H1 (cell line): Measurements from ENCODE around the gene ZNF318. TPM values are rescaled to one million over a fixed set of nuclear protein-coding genes. Genes with fewer than 3 reads are reported as not detected.
A peak's percentile ranks its signal among the peaks of the same experiment; 100 is the strongest.

ENCODE experiments used
- CTCF ChIA-PET: fragments of 300-600 bp; sonication (Branson Sonifier 250); formaldehyde crosslinking; loops from one replicate; lab custom pipeline; 2021; ENCODE audit not compliant: partially characterized antibody; lab: Charles Lee
- POLR2A ChIA-PET: fragments of 300-600 bp; sonication (Branson Sonifier 250); formaldehyde crosslinking; loops from one replicate; lab custom pipeline; 2021; ENCODE audit warnings: inconsistent platforms; ENCODE audit not compliant: partially characterized antibody; lab: Charles Lee
- DNase-seq, 2 experiments: peaks; one replicate each; pipeline versions ENCODE4 v3.0.0 to v3.0.0-alpha.2; 2010 to 2022; ENCODE audit warnings: low spot score in 2 of 2, low read depth in 1 of 2, mixed read lengths in 1 of 2
- FAIRE-seq: peaks from 2 replicates; lab custom pipeline; 2011; peaks lifted over from hg19 to GRCh38; lab: Jason Lieb, UNC
- H2AFZ ChIP-seq: 2 replicates; pipeline ENCODE4 v1.8.1; 2012; ENCODE audit warnings: low read length, inconsistent platforms
- H2AK5ac ChIP-seq: 2 replicates; pipeline ENCODE4 v1.6.1; 2013; ENCODE audit warnings: low read depth, low read length
- H2BK120ac ChIP-seq: replicated peaks from 2 replicates; pipeline ENCODE3; 2013; ENCODE audit warnings: low read depth, low read length, inconsistent platforms
- H2BK12ac ChIP-seq: 2 replicates; pipeline ENCODE4 v1.6.1; 2013; ENCODE audit warnings: low read depth, low read length
- H2BK15ac ChIP-seq: 2 replicates; pipeline ENCODE4 v1.6.1; 2013; ENCODE audit warnings: low read length
- H2BK20ac ChIP-seq: 2 replicates; pipeline ENCODE4 v1.6.1; 2013; ENCODE audit warnings: low read length
- H2BK5ac ChIP-seq: 2 replicates; pipeline ENCODE4 v1.6.1; 2013; ENCODE audit warnings: low read depth, low read length
- H3K14ac ChIP-seq: 2 replicates; pipeline ENCODE4 v1.6.1; 2013; ENCODE audit warnings: inconsistent platforms; ENCODE audit not compliant: insufficient read length
- H3K18ac ChIP-seq: 2 replicates; pipeline ENCODE4 v1.6.1; 2013; ENCODE audit warnings: low read length; ENCODE audit errors: extremely low read depth
- H3K23ac ChIP-seq: 2 replicates; pipeline ENCODE4 v1.6.1; 2013; ENCODE audit warnings: inconsistent platforms; ENCODE audit not compliant: insufficient read length
- H3K23me2 ChIP-seq: 2 replicates; pipeline ENCODE4 v1.6.1; 2013; ENCODE audit warnings: low read depth, low read length
- H3K27ac ChIP-seq: 2 replicates; pipeline ENCODE4 v1.6.1; 2011; ENCODE audit warnings: low read depth, low read length, inconsistent platforms
- H3K27me3 ChIP-seq, 4 experiments: replicated peaks in 1 of 4; 1 replicate in 1 of 4; 2 replicates in 3 of 4; pipeline versions ENCODE4 v1.6.1 to v1.8.1; 2011 to 2013; ENCODE audit warnings: low read length in 3 of 4, mild to moderate bottlenecking in 3 of 4, inconsistent platforms in 2 of 4, mixed read lengths in 2 of 4, moderate library complexity in 1 of 4; ENCODE audit not compliant: control insufficient read depth in 3 of 4, insufficient read depth in 3 of 4; ENCODE audit errors: extremely low read depth in 1 of 4
- H3K36me3 ChIP-seq, 4 experiments: 2 replicates each; pipeline versions ENCODE4 v1.6.1 to v1.8.1; 2011 to 2013; ENCODE audit warnings: mild to moderate bottlenecking in 4 of 4, low read length in 3 of 4, moderate library complexity in 2 of 4, control low read depth in 1 of 4, inconsistent platforms in 1 of 4; ENCODE audit not compliant: insufficient read depth in 4 of 4, control insufficient read depth in 2 of 4
- H3K4ac ChIP-seq: replicated peaks from 2 replicates; pipeline ENCODE3; 2013; ENCODE audit warnings: low read length, low read depth, mixed read lengths, inconsistent platforms; ENCODE audit not compliant: insufficient read length
- H3K4me1 ChIP-seq, 4 experiments: replicated peaks in 1 of 4; 1 replicate in 1 of 4; 2 replicates in 3 of 4; pipeline versions ENCODE4 v1.6.1 to v1.8.1; 2011 to 2013; ENCODE audit warnings: low read length in 3 of 4, inconsistent platforms in 2 of 4, mixed read lengths in 1 of 4; ENCODE audit not compliant: insufficient read depth in 4 of 4, control insufficient read depth in 3 of 4
- H3K4me2 ChIP-seq, 2 experiments: 2 replicates each; pipeline versions ENCODE4 v1.6.1 to v1.8.1; 2011 to 2013; ENCODE audit warnings: low read depth in 2 of 2, low read length in 2 of 2, control low read depth in 1 of 2, inconsistent platforms in 1 of 2, mild to moderate bottlenecking in 1 of 2; ENCODE audit not compliant: insufficient read depth in 1 of 2
- H3K4me3 ChIP-seq, 4 experiments: fragments of 200-600, 300-600 bp in 1 of 4; sonication (generic), shearing (Covaris generic), sonication (Bioruptor Twin) in 1 of 4; 2 replicates each; pipeline versions ENCODE4 v1.5.1 to v1.8.1; 2011 to 2016; ENCODE audit warnings: low read length in 4 of 4, low read depth in 3 of 4, control low read depth in 2 of 4, inconsistent platforms in 2 of 4, mild to moderate bottlenecking in 2 of 4, mixed read lengths in 1 of 4, moderate library complexity in 1 of 4; ENCODE audit not compliant: insufficient read depth in 2 of 4; ENCODE audit errors: extremely low read depth in 1 of 4
- H3K56ac ChIP-seq: replicated peaks from 2 replicates; pipeline ENCODE3; 2013; ENCODE audit warnings: low read depth, mild to moderate bottlenecking, mixed read lengths, low read length, inconsistent platforms; ENCODE audit not compliant: insufficient read length
- H3K79me1 ChIP-seq: 2 replicates; pipeline ENCODE4 v1.6.1; 2013; ENCODE audit warnings: low read depth, low read length, control low read depth
- H3K79me2 ChIP-seq, 2 experiments: 2 replicates each; pipeline versions ENCODE4 v1.6.1 to v1.8.1; 2012 to 2013; ENCODE audit warnings: low read length in 2 of 2, mild to moderate bottlenecking in 2 of 2, inconsistent platforms in 1 of 2; ENCODE audit not compliant: insufficient read depth in 2 of 2, control insufficient read depth in 1 of 2
- H3K9ac ChIP-seq, 4 experiments: replicated peaks in 1 of 4; 1 replicate in 1 of 4; 2 replicates in 3 of 4; pipeline versions ENCODE4 v1.6.1 to v1.8.1; 2011 to 2013; ENCODE audit warnings: low read depth in 3 of 4, low read length in 3 of 4, control low read depth in 2 of 4, mild to moderate bottlenecking in 2 of 4, moderate library complexity in 2 of 4, inconsistent platforms in 1 of 4; ENCODE audit errors: extremely low read depth in 1 of 4
- H3K9me3 ChIP-seq, 2 experiments: 2 replicates each; pipeline versions ENCODE4 v1.6.1 to v1.8.1; 2012 to 2013; ENCODE audit warnings: mild to moderate bottlenecking in 2 of 2, moderate library complexity in 2 of 2, control low read depth in 1 of 2, inconsistent platforms in 1 of 2, low read depth in 1 of 2, low read length in 1 of 2, mixed read lengths in 1 of 2; ENCODE audit not compliant: insufficient read depth in 2 of 2
- H4K20me1 ChIP-seq, 2 experiments: replicated peaks in 1 of 2; 2 replicates each; pipeline versions ENCODE3 to v1.8.1; 2011 to 2013; ENCODE audit warnings: inconsistent platforms in 2 of 2, low read length in 2 of 2, mild to moderate bottlenecking in 1 of 2; ENCODE audit not compliant: insufficient read depth in 2 of 2, control insufficient read depth in 1 of 2
- H4K5ac ChIP-seq: 2 replicates; pipeline ENCODE4 v1.6.1; 2013; ENCODE audit warnings: low read length, low read depth, mixed read lengths, inconsistent platforms; ENCODE audit not compliant: insufficient read length
- H4K8ac ChIP-seq: 2 replicates; pipeline ENCODE4 v1.8.0; 2013; ENCODE audit warnings: mild to moderate bottlenecking, moderate library complexity, low read length, inconsistent platforms; ENCODE audit not compliant: insufficient read depth; ENCODE audit errors: extremely low read depth
- H4K91ac ChIP-seq: replicated peaks from 2 replicates; pipeline ENCODE3; 2013; ENCODE audit warnings: low read length, mixed read lengths, inconsistent platforms; ENCODE audit not compliant: insufficient read length
- EGR1 ChIP-seq: IDR thresholded peaks from 2 replicates; pipeline ENCODE4 v1.6.1; 2011; ENCODE audit warnings: low read depth, low read length, borderline replicate concordance
- WGBS, 2 experiments: shearing (Covaris generic) in 1 of 2; methylation state at CpG; one replicate each; pipeline versions ENCODE4 v1.1.6 to v1.1.7; 2013 to 2015; ENCODE audit warnings: low lambda C conversion rate in 2 of 2, mixed read lengths in 2 of 2, inconsistent platforms in 1 of 2, low coverage in 1 of 2, missing lambda C conversion rate in 1 of 2; ENCODE audit not compliant: insufficient replicate concordance in 2 of 2, insufficient coverage in 1 of 2, insufficient read length in 1 of 2; ENCODE audit errors: extremely low coverage in 1 of 2, missing lambda C conversion rate in 1 of 2; 5-methylcytosine and 5-hydroxymethylcytosine counted together
- long read RNA-seq, 2 experiments: library from RNA in 1 of 2; library from capped mRNA in 1 of 2; stranded (forward); transcript quantifications; one replicate each; pipeline ENCODE4 v2.0.0, GENCODE V29; 2021; ENCODE audit warnings: inconsistent platforms in 1 of 2
- polyA minus RNA-seq, 3 experiments: library from RNA; depleted of rRNA, polyadenylated mRNA; stranded (reverse); fragments of >200 nt; gene quantifications; 1 replicate in 2 of 3; 2 replicates in 1 of 3; pipeline ENCODE4 v1.2.3, GENCODE V29; 2011
- polyA plus RNA-seq, 7 experiments: library from polyadenylated mRNA; depleted of rRNA in 3 of 7; stranded (reverse) in 5 of 7; unstranded in 2 of 7; fragments of >200 nt in 5 of 7; fragments of 200-250 nt in 2 of 7; gene quantifications; 1 replicate in 5 of 7; 2 replicates in 1 of 7; 4 replicates in 1 of 7; pipeline versions ENCODE4 v1.2.1 to v1.2.3, GENCODE V29; 2011 to 2013; ENCODE audit warnings: missing spikeins in 2 of 7, mixed read lengths in 2 of 7
- total RNA-seq: library from RNA; stranded (reverse); fragmentation: NEBNext Ultra II Directional; extraction: Animal tissue kit (Norgen Biotek cat#: 25700); gene quantifications from 2 replicates; pipeline ENCODE4 v1.2.1, GENCODE V29; 2021

ZNF318 gene, protein sequence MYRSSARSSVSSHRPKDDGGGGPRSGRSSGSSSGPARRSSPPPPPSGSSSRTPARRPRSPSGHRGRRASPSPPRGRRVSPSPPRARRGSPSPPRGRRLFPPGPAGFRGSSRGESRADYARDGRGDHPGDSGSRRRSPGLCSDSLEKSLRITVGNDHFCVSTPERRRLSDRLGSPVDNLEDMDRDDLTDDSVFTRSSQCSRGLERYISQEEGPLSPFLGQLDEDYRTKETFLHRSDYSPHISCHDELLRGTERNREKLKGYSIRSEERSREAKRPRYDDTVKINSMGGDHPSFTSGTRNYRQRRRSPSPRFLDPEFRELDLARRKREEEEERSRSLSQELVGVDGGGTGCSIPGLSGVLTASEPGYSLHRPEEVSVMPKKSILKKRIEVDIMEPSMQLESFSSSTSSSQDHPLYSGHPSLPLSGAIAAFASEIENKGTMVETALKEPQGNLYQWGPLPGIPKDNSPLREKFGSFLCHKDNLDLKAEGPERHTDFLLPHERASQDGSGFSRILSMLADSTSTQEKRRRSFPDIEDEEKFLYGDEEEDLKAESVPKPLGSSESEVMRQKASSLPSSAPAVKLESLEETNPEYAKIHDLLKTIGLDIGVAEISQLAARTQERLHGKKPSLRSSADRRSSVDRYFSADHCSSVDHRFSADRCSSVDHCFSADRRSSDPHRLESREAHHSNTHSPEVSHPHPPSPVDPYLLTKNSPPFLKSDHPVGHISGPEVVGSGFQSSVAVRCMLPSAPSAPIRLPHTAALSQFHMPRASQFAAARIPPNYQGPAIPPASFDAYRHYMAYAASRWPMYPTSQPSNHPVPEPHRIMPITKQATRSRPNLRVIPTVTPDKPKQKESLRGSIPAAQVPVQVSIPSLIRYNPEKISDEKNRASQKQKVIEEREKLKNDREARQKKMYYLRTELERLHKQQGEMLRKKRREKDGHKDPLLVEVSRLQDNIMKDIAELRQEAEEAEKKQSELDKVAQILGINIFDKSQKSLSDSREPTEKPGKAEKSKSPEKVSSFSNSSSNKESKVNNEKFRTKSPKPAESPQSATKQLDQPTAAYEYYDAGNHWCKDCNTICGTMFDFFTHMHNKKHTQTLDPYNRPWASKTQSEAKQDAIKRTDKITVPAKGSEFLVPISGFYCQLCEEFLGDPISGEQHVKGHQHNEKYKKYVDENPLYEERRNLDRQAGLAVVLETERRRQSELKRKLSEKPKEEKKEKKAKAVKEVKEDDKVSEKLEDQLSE (N-terminal part only)
- total RNA-seq (22.1 and 22.3 TPM in 2 replicates), polyA plus RNA-seq (2011; rRNA removed) (10.2 and 11.1 TPM in 2 replicates), polyA minus RNA-seq (2011; rRNA and poly(A)+ RNA removed) (29.7 and 32.2 TPM in 2 replicates)
- 10.2 TPM for polyA plus RNA-seq (2011; cell fraction: cytosol; rRNA removed)
- polyA plus RNA-seq (2011; cell fraction: nucleus; rRNA removed): 27.1 TPM
- polyA plus RNA-seq (2012, experiment 1 of 2): 8.5 to 12.2 TPM (median 10.9 TPM) in 4 replicates
- polyA plus RNA-seq (2012, experiment 2 of 2): 1.4 TPM
- 13.6 TPM for polyA plus RNA-seq (2013, experiment 1 of 2)
- 12.2 TPM for polyA plus RNA-seq (2013, experiment 2 of 2)
- polyA minus RNA-seq (2011; cell fraction: cytosol; rRNA and poly(A)+ RNA removed): 14.8 TPM
- polyA minus RNA-seq (2011; cell fraction: nucleus; rRNA and poly(A)+ RNA removed): 19.5 TPM
- long read RNA-seq, experiment 1, partial matches to known transcripts: 2 of 14 reads
- long read RNA-seq, experiment 1, other reads (novel, unspliced or antisense): 12 of 14 reads
- long read RNA-seq, experiment 2, partial matches to known transcripts: 1 of 4 reads
- long read RNA-seq, experiment 2, other reads (novel, unspliced or antisense): 3 of 4 reads

DNA sequence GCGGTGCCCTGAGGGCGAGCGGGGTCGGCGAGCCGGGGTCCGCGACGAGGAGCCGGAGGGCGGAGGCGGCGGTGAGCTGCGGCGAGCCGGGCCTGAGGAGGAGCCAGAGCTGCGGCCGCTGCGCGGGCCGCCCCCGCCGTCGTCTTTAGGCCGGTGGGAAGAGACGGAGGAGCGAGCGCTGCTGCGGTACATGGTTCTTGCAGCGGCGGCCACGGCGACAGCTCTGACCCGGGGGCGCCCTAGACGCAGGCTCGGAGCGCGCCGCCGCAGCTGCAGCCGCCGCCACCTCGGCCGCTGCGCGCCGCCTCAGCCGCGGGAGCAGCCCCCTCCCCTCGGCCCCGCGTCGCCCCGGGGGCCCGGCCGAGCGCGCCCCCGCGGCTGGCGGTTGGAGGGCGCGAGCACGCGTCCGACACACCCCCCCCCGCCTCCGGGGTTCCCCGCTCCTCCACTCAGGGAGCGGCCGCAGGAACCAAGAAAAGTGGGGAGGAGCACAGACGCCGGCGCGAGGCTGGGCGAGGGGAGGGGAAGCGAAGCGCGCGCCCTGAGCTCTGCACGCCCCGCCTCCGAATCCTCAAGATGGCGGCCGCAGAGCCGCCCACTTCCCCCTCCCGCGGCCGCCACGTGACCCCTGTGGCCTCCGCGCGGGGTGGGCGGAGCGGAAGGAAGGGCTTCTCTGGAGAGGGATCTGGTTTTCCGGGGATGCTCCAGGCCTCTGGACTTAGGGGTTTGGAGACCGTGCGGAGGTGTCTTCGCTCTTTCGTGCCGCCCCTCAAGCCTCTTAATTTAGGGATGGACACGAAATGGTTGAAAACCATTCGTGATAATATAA, at the start of gene ZNF318:
Gene ZNF318, minus strand, starts transcription at position 474 of the 829 bp plus-strand sequence. Its CDS starts 282 bp downstream, at position 192.
- H3K4me1 ChIP-seq: peaks cover 4 to 9% (median 5%) of the 10 kb centered on the region in 4 experiments; a peak in 6 of 7 replicates
- no peak within 1 kb of the TSS for H2BK15ac ChIP-seq
- DNase-seq: peak; percentile 91 to 92
- peak within 1 kb of the TSS; percentile 64 to 86 (median 80) for H3K4me3 ChIP-seq
- WGBS, 2 experiments: 2% methylated on average over 62 of the region's 104 CpGs; no CpG with 5 or more reads in 1 of the 2 experiments
- H3K9ac ChIP-seq: peak within 1 kb of the TSS; percentile 58 to 88 (median 72); a peak in 6 of 7 replicates
- H3K27ac ChIP-seq: peak within 1 kb of the TSS; percentile 46; the same call in 1 of the 2 replicates
- H4K8ac ChIP-seq: peak within 1 kb of the TSS; percentile 29
- peaks cover 0 to 6% (median 0%) of the 10 kb centered on the region in 4 experiments; a peak in 2 of 8 replicates for H3K36me3 ChIP-seq
- 0 out of 2 replicates have a peak within 1 kb of the TSS, but pooled peaks have one; percentile 61 for H2BK20ac ChIP-seq
- H3K27me3 ChIP-seq: peaks cover 2 to 12% (median 8%) of the 10 kb centered on the region in 4 experiments; a peak in 6 of 7 replicates
- no peaks in the 10 kb centered on the region for H3K79me1 ChIP-seq
- no peak within 1 kb of the TSS for H2BK120ac ChIP-seq
- peak within 1 kb of the TSS; percentile 88 for H4K91ac ChIP-seq
- H2AK5ac ChIP-seq: no peak within 1 kb of the TSS
- FAIRE-seq: no peak
- POLR2A ChIA-PET: interaction anchor here (0.5 to 1.7 kb wide), 15 partner anchors 8 to 385 kb away, joined by 3 to 5 read pairs (median 4); partner anchors contain the start of genes DNPH1, KLC4, LRRC73 and MRPL2
- H3K23ac ChIP-seq: no peak within 1 kb of the TSS
- peak within 1 kb of the TSS; percentile 39; the same call in 1 of the 2 replicates for H2BK5ac ChIP-seq
- peak within 1 kb of the TSS; percentile 78 for H4K5ac ChIP-seq
- H4K20me1 ChIP-seq: peaks cover 0 to 5% of the 10 kb centered on the region in 2 experiments
- H3K4ac ChIP-seq: no peak within 1 kb of the TSS
- peak within 1 kb of the TSS; percentile 68; the same call in 1 of the 2 replicates for H2BK12ac ChIP-seq
- peaks cover 11% of the 10 kb centered on the region for H3K23me2 ChIP-seq
- H2AFZ ChIP-seq: peak within 1 kb of the TSS; percentile 36; the same call in 1 of the 2 replicates
- H3K4me2 ChIP-seq: peak within 1 kb of the TSS; percentile 90 to 99
- H3K79me2 ChIP-seq: no peaks in the 10 kb centered on the region; a peak in 2 of 4 replicates
- no peaks in the 10 kb centered on the region for H3K9me3 ChIP-seq
- CTCF ChIA-PET: interaction anchor here (0.6 to 2.3 kb wide), 10 partner anchors 13 to 192 kb away, joined by 3 to 8 read pairs (median 4); partner anchors contain the start of gene CRIP3
- peak within 1 kb of the TSS; percentile 52 for H3K18ac ChIP-seq
- no peak within 1 kb of the TSS for H3K14ac ChIP-seq
- no peak within 1 kb of the TSS for H3K56ac ChIP-seq
- TF ChIP-seq EGR1: peak; percentile 61; the same call in 1 of the 2 replicates
